SH-SY5Y (cell line): ENCODE data around the gene CFB.

Source experiments
- GATA2 ChIP-seq: IDR thresholded peaks from 2 replicates; pipeline ENCODE4 v1.6.1; 2011; ENCODE audit warnings: mild to moderate bottlenecking, low read depth, low read length
- GATA3 ChIP-seq: IDR thresholded peaks from 2 replicates; pipeline ENCODE4 v1.6.1; 2011; ENCODE audit warnings: low read depth, mild to moderate bottlenecking, low read length, moderate library complexity

DNA sequence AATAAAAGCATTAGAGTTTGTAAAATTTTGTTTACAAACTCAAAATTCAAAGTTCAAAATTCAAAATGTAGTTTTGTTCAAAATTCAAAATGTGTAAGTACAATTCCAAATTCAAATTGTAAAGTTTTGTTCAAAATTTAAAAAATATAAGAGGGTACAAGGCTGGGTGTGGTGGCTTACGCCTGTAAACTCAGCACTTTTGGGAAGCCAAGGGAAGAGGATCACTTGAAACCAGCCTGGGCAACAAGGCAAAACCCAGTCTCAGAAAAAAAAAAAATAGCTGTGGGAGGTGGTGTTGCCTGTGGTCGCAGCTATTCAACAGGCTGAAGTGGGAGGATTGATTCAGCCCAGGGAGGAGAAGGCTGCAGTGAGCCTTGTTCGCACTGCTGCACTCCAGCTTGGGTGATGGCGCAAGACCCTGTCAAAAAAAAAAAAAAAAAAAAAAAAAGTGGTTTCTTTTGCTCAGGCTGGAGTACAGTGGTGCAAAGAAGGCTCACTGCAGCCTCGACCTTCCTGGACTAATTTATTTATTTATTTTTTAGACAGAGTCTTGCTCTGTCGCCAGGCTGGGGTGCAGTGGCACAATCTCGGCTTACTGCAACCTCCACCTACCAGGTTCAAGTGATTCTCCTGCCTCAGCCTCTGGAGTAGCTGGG lies 38.6 kb upstream of the CFB start:
- TF ChIP-seq GATA3 (no peak), GATA2 (no peak)
